22Rv1 (cell line): ENCODE results near the gene ADAMTS3.

Experiments used
- ZFX ChIP-seq: fragments of 450-650 bp; IDR thresholded peaks from 2 replicates; pipeline ENCODE4 v1.6.1; 2017; ENCODE audit warnings: antibody characterized with exemption, borderline replicate concordance
- TF ChIP-seq, protein P1 (sequence below): fragments of 450-650 bp; IDR thresholded peaks from 2 replicates; pipeline ENCODE4 v1.5.1; 2017; ENCODE audit warnings: mild to moderate bottlenecking

DNA sequence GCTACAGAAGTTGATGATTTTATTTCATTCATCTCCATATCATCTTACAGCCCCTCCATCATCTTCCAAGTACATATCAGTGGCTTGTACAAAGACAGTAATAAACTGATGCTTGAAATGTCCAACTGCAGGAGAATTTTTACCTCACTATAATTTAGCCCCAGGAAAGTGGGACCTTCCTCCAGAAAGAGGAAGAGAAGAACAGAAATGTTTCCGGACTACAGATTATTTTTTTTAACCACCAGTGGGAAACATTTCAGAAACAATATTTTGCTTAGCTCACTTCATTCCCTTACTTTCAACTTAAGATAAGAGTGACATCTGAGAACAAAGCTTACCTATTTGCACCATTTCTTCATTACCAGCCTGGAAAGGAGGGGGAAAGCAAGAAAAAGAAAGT is 2.0 kb downstream of the ADAMTS3 start:
- TF ChIP-seq, protein P1, sequence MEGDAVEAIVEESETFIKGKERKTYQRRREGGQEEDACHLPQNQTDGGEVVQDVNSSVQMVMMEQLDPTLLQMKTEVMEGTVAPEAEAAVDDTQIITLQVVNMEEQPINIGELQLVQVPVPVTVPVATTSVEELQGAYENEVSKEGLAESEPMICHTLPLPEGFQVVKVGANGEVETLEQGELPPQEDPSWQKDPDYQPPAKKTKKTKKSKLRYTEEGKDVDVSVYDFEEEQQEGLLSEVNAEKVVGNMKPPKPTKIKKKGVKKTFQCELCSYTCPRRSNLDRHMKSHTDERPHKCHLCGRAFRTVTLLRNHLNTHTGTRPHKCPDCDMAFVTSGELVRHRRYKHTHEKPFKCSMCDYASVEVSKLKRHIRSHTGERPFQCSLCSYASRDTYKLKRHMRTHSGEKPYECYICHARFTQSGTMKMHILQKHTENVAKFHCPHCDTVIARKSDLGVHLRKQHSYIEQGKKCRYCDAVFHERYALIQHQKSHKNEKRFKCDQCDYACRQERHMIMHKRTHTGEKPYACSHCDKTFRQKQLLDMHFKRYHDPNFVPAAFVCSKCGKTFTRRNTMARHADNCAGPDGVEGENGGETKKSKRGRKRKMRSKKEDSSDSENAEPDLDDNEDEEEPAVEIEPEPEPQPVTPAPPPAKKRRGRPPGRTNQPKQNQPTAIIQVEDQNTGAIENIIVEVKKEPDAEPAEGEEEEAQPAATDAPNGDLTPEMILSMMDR, result no peak
- no peak for TF ChIP-seq ZFX
